Right cardiac atrium (tissue), 5 donors: ENCODE results near the gene PCSK2. TPM values are rescaled to one million over a fixed set of nuclear protein-coding genes. Genes with fewer than 3 reads are reported as not detected.

Source experiments
- ATAC-seq, 2 donors: fragments of 200-7000 bp; cut with Tn5 transposase; one replicate each; pipeline versions ENCODE4 v1.8.0 to v1.9.1; 2020; ENCODE audit warnings: moderate library complexity in 2 of 2, mild to moderate bottlenecking in 1 of 2
- DNase-seq, 3 donors: peaks; one replicate each; pipeline ENCODE4 v3.0.0-alpha.2; 2020
- H3K27ac ChIP-seq: one replicate; pipeline ENCODE4 v1.5.1; 2013; ENCODE audit warnings: mild to moderate bottlenecking, low read length, control low read depth, moderate library complexity
- H3K27me3 ChIP-seq: one replicate; pipeline ENCODE4 v1.6.1; 2013; ENCODE audit not compliant: control insufficient read depth, insufficient read depth
- H3K4me1 ChIP-seq: one replicate; pipeline ENCODE4 v1.6.1; 2013; ENCODE audit warnings: low read length; ENCODE audit not compliant: control insufficient read depth, insufficient read depth
- H3K4me3 ChIP-seq: one replicate; pipeline ENCODE4 v1.5.1; 2013; ENCODE audit warnings: low read length, control low read depth
- H3K9me3 ChIP-seq: one replicate; pipeline ENCODE4 v1.6.1; 2013; ENCODE audit warnings: low read length; ENCODE audit not compliant: control insufficient read depth
- WGBS: extraction: QIAGEN DNeasy Blood & Tissue Kit; methylation state at CpG from one replicate; pipeline ENCODE4 v1.1.7; 2013; 5-methylcytosine and 5-hydroxymethylcytosine counted together
- intact Hi-C, 4 donors: fragments of 100-400 bp; cut with DNase I; formaldehyde crosslinking; loops; one replicate each; pipeline versions ENCODE4 v1.11.0 to v1.14.0; 2022 to 2023
- polyA plus RNA-seq: library from polyadenylated mRNA; stranded (reverse); fragments of 200-250 nt; gene quantifications from one replicate; pipeline ENCODE4 v1.2.3, GENCODE V29; 2013
- total RNA-seq, 4 donors: library from RNA; stranded (reverse); fragmentation: NEBNext Ultra II Directional; extraction: Animal tissue kit (Norgen Biotek cat#: 25700); gene quantifications; one replicate each; pipeline ENCODE4 v1.2.1, GENCODE V29; 2021
- donor health status: healthy with polysubstance abuse.
- donor health status: DM: no; HTN: yes; CAD: no.
- donor health status: DM: no; HTN: no; CAD: no.
- donor health status: DM: no; HTN: yes; CAD: no; lungs with severe emphysema.
- donor health status: DM: yes; HTN: yes; CAD: no.

Gene PCSK2
- total and polyA plus RNA-seq, 5 donors, result 1.1 to 3.2 (median 1.9) TPM

- WGBS, result 29% methylated on average over 17 of the region's 17 CpGs
- H3K4me3 ChIP-seq, result no peak overlapping the region
- ATAC-seq, result peak in 1 of 2 donors; percentile 44
- no peaks in the 10 kb centered on the region for H3K9me3 ChIP-seq
- no peak overlapping the region for H3K27ac ChIP-seq
- intact Hi-C loops, result loop anchor here (2.0 to 10.0 kb wide), 3 partner anchors 624 to 629 kb away; no protein-coding TSS in a partner anchor
- no peaks in the 10 kb centered on the region for H3K27me3 ChIP-seq
- H3K4me1 ChIP-seq, result no peaks in the 10 kb centered on the region
- peak; percentile 49 to 76 (median 64) for DNase-seq
Observed at GRCh38 chr20:17431621-17432364, 205.0 kb downstream of the PCSK2 start.

GRCh38 chr20:17436664-17437063, 209.8 kb downstream of the PCSK2 start:
- Histone ChIP-seq H3K4me1 (no peaks in the 10 kb centered on the region), H3K4me3 (no peak overlapping the region), H3K9me3 (no peaks in the 10 kb centered on the region), H3K27me3 (no peaks in the 10 kb centered on the region), H3K27ac (no peak overlapping the region)
- DNase-seq, result no peak
- ATAC-seq, result no peak
- 87% methylated on average over 11 of the region's 11 CpGs for WGBS
- intact Hi-C loops, result loop anchor here in 1 of 4 donors (10.0 kb wide), 1 partner anchor 632 kb away; no protein-coding TSS in a partner anchor

- 47% methylated on average over 8 of the region's 8 CpGs for WGBS
- ATAC-seq, result no peak
Observed at GRCh38 chr20:17437251-17437650, 210.4 kb downstream of the PCSK2 start.

GRCh38 chr20:17438436-17439039, 211.7 kb downstream of the PCSK2 start:
- Histone ChIP-seq H3K9me3 (no peaks in the 10 kb centered on the region), H3K27ac (no peak overlapping the region), H3K27me3 (no peaks in the 10 kb centered on the region), H3K4me1 (no peaks in the 10 kb centered on the region), H3K4me3 (no peak overlapping the region)
- intact Hi-C loops, result loop anchor here in 1 of 4 donors (10.0 kb wide), 1 partner anchor 634 kb away; no protein-coding TSS in a partner anchor
- WGBS, result 84% methylated on average over 9 of the region's 9 CpGs
- ATAC-seq, result no peak
- DNase-seq, result no peak

More at GRCh38 chr20:17437251-17437650, 210.4 kb downstream of the PCSK2 start:
- intact Hi-C loops, result loop anchor here in 1 of 4 donors (10.0 kb wide), 1 partner anchor 632 kb away; no protein-coding TSS in a partner anchor
- Histone ChIP-seq H3K27me3 (no peaks in the 10 kb centered on the region), H3K9me3 (no peaks in the 10 kb centered on the region), H3K27ac (no peak overlapping the region), H3K4me3 (no peak overlapping the region), H3K4me1 (no peaks in the 10 kb centered on the region)
- no peak for DNase-seq

GRCh38 chr20:17439616-17440296, 212.9 kb downstream of the PCSK2 start:
- intact Hi-C loops, result loop anchor here in 1 of 4 donors (10.0 kb wide), 1 partner anchor 635 kb away; no protein-coding TSS in a partner anchor
- Histone ChIP-seq H3K4me1 (no peaks in the 10 kb centered on the region), H3K27ac (no peak overlapping the region), H3K4me3 (no peak overlapping the region), H3K27me3 (no peaks in the 10 kb centered on the region), H3K9me3 (no peaks in the 10 kb centered on the region)
- ATAC-seq (no peak), DNase-seq (no peak)
- WGBS, result 64% methylated on average over 8 of the region's 8 CpGs

GRCh38 chr20:17441745-17442144, 214.9 kb downstream of the PCSK2 start:
- no peak overlapping the region for H3K4me3 ChIP-seq
- intact Hi-C loops, result no loop called here
- ATAC-seq (no peak), DNase-seq (no peak)
- 84% methylated on average over 1 of the region's 1 CpG for WGBS
- H3K9me3 ChIP-seq, result no peaks in the 10 kb centered on the region
- no peak overlapping the region for H3K27ac ChIP-seq
- no peaks in the 10 kb centered on the region for H3K27me3 ChIP-seq
- H3K4me1 ChIP-seq, result no peaks in the 10 kb centered on the region

- H3K27ac ChIP-seq, result no peak overlapping the region
- ATAC-seq, result no peak
- intact Hi-C loops, result no loop called here
- H3K27me3 ChIP-seq, result no peaks in the 10 kb centered on the region
- 37% methylated on average over 8 of the region's 8 CpGs for whole genome bisulfite sequencing
- H3K9me3 ChIP-seq, result no peaks in the 10 kb centered on the region
- H3K4me3 ChIP-seq, result no peak overlapping the region
- DNase-seq, result no peak
- no peaks in the 10 kb centered on the region for H3K4me1 ChIP-seq
Observed at GRCh38 chr20:17442588-17442987, 215.7 kb downstream of the PCSK2 start.

- Histone ChIP-seq H3K4me3 (no peak overlapping the region), H3K4me1 (no peaks in the 10 kb centered on the region), H3K27me3 (no peaks in the 10 kb centered on the region), H3K9me3 (no peaks in the 10 kb centered on the region), H3K27ac (no peak overlapping the region)
- DNase-seq (no peak), ATAC-seq (no peak)
- 72% methylated on average over 11 of the region's 11 CpGs for WGBS
- intact Hi-C loops, result no loop called here
Observed at GRCh38 chr20:17443131-17443858, 216.5 kb downstream of the PCSK2 start.

GRCh38 chr20:17444091-17444490, 217.3 kb downstream of the PCSK2 start:
- Histone ChIP-seq H3K4me3 (no peak overlapping the region), H3K27me3 (no peaks in the 10 kb centered on the region), H3K9me3 (no peaks in the 10 kb centered on the region), H3K27ac (no peak overlapping the region), H3K4me1 (no peaks in the 10 kb centered on the region)
- WGBS, result 48% methylated on average over 2 of the region's 2 CpGs
- intact Hi-C loops, result no loop called here
- ATAC-seq, result no peak
- DNase-seq, result no peak

GRCh38 chr20:17445543-17445942, 218.7 kb downstream of the PCSK2 start:
- ATAC-seq (no peak), DNase-seq (no peak)
- H3K4me1 ChIP-seq, result no peaks in the 10 kb centered on the region
- H3K27ac ChIP-seq, result no peak overlapping the region
- H3K27me3 ChIP-seq, result no peaks in the 10 kb centered on the region
- intact Hi-C loops, result no loop called here
- WGBS, result 75% methylated on average over 13 of the region's 13 CpGs
- H3K9me3 ChIP-seq, result no peaks in the 10 kb centered on the region
- no peak overlapping the region for H3K4me3 ChIP-seq
